Fibroblast of pulmonary artery (primary cell): ENCODE measurements around the gene SLC47A2.

Experiments used
- DNase-seq: peaks from one replicate; pipeline ENCODE4 v3.0.0-alpha.2; 2010; ENCODE audit warnings: low read depth
- H3K4me3 ChIP-seq: replicated peaks from 2 replicates; pipeline ENCODE4 v1.5.1; 2011; ENCODE audit warnings: low read depth, mild to moderate bottlenecking, control low read depth, low read length, moderate library complexity
- TF ChIP-seq, protein P1 (sequence below): IDR thresholded peaks from 2 replicates; pipeline ENCODE4 v1.5.1; 2011; ENCODE audit warnings: mild to moderate bottlenecking, control low read depth, low read length, inconsistent platforms; ENCODE audit errors: missing control alignments

The SLC47A2 gene

GRCh38 chr17:19726631-19727376, 10.4 kb upstream of the SLC47A2 start:
- TF ChIP-seq, protein P1, sequence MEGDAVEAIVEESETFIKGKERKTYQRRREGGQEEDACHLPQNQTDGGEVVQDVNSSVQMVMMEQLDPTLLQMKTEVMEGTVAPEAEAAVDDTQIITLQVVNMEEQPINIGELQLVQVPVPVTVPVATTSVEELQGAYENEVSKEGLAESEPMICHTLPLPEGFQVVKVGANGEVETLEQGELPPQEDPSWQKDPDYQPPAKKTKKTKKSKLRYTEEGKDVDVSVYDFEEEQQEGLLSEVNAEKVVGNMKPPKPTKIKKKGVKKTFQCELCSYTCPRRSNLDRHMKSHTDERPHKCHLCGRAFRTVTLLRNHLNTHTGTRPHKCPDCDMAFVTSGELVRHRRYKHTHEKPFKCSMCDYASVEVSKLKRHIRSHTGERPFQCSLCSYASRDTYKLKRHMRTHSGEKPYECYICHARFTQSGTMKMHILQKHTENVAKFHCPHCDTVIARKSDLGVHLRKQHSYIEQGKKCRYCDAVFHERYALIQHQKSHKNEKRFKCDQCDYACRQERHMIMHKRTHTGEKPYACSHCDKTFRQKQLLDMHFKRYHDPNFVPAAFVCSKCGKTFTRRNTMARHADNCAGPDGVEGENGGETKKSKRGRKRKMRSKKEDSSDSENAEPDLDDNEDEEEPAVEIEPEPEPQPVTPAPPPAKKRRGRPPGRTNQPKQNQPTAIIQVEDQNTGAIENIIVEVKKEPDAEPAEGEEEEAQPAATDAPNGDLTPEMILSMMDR: no peak
- H3K4me3 ChIP-seq: no peak overlapping the region
- peak; percentile 70 for DNase-seq

- no peak for DNase-seq
These were observed 9.1 kb upstream of the SLC47A2 start for GRCh38 chr17:19725486-19725885.

GRCh38 chr17:19724501-19725420, 8.4 kb upstream of the SLC47A2 start:
- DNase-seq: no peak
- no peak overlapping the region for H3K4me3 ChIP-seq
- TF ChIP-seq, protein P1: no peak

More at GRCh38 chr17:19725486-19725885, 9.1 kb upstream of the SLC47A2 start:
- TF ChIP-seq, protein P1: no peak
- H3K4me3 ChIP-seq: no peak overlapping the region

DNA sequence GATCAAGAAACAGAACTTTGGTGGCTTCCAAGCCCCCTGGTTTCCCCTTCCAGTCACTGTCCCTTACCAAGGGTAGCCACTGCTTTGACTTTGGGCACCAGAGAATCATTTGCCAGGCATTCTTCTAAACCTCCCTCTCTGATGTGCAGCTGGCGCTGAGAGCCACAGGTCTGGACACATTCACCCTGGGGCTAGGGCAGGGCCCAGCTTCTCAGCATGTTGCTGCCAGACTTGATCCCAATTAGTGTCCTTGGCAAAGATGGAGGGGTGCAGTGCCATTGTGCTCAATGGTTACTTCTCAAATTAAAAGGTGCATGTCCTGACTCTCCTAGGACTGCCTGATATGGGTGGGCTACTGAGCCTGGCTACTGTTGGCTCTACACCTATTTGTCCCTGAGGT, 7.6 kb upstream of the SLC47A2 start:
- TF ChIP-seq, protein P1: no peak
- DNase-seq: no peak
- H3K4me3 ChIP-seq: no peak overlapping the region

GRCh38 chr17:19720631-19721426, 4.4 kb upstream of the SLC47A2 start:
- H3K4me3 ChIP-seq: no peak overlapping the region
- TF ChIP-seq, protein P1: no peak
- DNase-seq: no peak

DNA sequence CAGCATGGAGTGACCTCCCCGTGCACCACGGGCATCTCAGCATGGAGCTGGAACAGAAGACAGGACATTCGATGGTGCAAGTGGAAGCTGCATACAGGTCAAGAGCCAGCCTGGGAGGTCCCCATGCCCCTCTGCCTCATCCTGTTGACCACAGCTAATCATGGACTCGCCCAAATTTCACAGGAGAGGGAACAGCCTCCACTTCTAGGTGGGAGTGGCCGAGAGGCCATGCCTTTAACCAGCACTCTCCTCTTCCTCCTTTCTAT, 3.8 kb upstream of the SLC47A2 start:
- no peak for DNase-seq
- TF ChIP-seq, protein P1: no peak
- no peak overlapping the region for H3K4me3 ChIP-seq
